HG03521 (cell line): ENCODE measurements around the gene FYN.

Source experiments
- ATAC-seq: cut with Tn5 transposase; IDR thresholded peaks from one replicate; pipeline ENCODE4 v1.9.1; 2021; ENCODE audit warnings: mild to moderate bottlenecking, moderate library complexity; ENCODE audit not compliant: unreplicated experiment

FYN gene

GRCh38 chr6:111612379-111612778, 260.9 kb downstream of the FYN start:
- ATAC-seq: no peak

GRCh38 chr6:111610548-111611172, 262.6 kb downstream of the FYN start:
- no peak for ATAC-seq
